ENCODE measurements around the gene PTP4A2.

DNA sequence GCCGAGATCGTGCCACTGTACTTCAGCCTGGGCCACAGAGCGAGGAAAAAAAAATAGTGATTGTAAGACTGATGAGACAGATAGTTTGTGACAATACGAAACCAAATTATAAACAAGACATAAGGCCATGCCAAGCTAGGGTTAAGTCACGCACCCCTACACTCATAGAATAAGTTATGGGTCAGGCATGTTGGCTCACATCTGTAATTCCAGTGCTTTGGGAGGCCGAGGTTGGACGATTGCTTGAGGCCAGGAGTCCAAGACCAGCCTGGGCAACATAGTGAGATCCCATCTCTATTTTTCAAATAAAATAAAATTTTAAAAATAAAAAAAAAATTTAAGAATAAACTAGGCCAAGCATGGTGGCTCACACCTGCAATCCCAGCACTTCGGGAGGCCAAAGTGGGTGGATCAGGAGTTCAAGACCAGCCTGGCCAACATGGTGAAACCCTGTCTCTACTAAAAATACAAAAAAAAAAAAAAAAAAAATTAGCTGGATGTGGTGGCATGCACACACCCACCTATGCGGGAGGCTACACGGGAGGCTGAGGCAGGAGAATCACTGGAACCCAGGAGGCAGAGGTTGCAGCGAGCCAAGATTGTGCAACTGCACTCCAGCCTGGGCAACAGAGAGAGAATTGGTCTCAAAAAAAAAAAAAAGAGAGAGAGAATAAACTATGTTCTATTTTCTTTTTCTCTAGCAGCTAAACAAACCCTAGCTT, 72.3 kb downstream of the PTP4A2 start:
- TF ChIP-seq, protein P1, sequence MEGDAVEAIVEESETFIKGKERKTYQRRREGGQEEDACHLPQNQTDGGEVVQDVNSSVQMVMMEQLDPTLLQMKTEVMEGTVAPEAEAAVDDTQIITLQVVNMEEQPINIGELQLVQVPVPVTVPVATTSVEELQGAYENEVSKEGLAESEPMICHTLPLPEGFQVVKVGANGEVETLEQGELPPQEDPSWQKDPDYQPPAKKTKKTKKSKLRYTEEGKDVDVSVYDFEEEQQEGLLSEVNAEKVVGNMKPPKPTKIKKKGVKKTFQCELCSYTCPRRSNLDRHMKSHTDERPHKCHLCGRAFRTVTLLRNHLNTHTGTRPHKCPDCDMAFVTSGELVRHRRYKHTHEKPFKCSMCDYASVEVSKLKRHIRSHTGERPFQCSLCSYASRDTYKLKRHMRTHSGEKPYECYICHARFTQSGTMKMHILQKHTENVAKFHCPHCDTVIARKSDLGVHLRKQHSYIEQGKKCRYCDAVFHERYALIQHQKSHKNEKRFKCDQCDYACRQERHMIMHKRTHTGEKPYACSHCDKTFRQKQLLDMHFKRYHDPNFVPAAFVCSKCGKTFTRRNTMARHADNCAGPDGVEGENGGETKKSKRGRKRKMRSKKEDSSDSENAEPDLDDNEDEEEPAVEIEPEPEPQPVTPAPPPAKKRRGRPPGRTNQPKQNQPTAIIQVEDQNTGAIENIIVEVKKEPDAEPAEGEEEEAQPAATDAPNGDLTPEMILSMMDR (IDR thresholded peaks at IDR 0.05): no peak
- no peak for TF ChIP-seq POLR2A (IDR thresholded peaks at IDR 0.05)

Data from uterus (tissue), 2 donors.